GM19238 (cell line): Measurements from ENCODE around the gene RBMS3.

Experiments
- DNase-seq: peaks from one replicate; pipeline ENCODE4 v3.0.0; 2011; ENCODE audit warnings: low spot score; ENCODE audit not compliant: insufficient read length

The RBMS3 gene

DNA sequence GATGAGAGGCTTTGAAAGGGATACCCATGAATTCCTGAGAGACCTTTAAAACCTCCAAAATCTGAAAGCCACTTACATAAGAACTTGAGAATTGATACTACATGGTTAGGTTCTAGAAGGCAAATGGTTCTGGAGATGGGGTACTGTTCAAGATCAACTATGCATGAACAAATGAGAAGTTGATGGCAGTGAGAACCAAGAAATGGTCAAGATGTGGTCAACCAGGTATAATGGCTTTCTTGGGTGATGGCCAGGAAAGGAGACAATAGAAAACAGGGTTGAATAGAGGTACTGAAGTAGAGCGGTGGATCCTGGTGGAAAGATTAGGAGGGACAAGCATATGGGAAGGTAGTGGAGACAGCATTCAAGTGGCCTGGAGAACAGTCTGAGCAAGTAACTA, 200.4 kb downstream of the RBMS3 start:
- DNase-seq, result no peak

DNA sequence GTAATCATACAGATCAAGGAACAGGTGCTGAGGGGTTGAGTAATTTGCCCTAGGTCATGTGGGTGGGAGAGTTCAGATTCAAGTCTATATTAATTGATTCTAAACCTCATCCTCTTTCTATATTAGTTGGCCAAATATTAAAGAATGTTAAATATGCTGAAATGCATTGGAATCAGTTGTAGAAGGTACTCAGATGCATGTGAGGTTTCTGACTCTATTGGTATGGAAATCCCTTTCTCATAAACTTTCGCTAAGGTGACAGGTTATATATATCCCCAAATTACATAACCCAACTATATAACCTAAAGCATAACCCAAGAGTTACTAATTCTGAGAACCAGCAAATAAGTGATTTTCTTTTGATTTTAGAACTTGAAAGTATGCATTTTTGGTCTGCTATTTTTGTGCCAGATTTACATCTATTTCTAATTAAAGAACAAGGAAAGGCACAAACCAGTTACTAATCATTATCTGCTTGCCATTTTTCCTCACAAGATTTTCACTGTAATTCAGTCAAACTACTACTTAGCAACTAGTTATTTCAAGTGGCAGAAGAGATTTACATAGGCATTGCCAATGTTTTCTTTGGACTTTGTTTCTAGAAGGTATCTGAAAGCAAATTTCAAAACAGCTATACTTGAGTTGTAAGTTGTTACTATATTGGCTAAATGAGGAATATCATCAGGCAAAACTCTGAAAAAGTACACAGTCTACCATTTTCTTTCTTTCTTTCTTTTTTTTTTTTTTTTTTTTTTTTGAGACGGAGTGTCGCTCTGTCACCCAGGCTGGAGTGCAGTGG, 201.3 kb downstream of the RBMS3 start:
- no peak for DNase-seq

- no peak for DNase-seq
Measured at GRCh38 chr3:29484633-29485032, 203.8 kb downstream of the RBMS3 start.

GRCh38 chr3:29486096-29486495, 205.2 kb downstream of the RBMS3 start:
- DNase-seq, result no peak

DNA sequence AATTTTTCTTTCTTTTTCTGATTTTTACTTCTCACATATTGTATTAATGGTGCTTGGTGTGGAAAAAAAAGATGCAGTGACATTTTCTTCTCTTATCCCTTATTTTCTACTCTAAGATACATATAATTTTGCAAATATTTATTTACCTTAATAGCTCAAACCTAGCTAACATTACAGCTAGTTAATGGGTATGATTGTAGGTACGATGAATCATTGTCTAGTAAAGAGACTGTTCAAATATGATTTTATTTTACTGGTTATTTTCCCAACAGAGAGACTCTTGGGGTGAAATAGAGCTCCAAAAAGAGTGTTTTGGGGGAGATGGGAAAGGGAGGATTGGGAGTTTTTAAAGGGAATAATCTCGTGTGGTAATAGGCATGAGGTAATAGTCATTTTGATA, 206.0 kb downstream of the RBMS3 start:
- DNase-seq, result no peak

DNA sequence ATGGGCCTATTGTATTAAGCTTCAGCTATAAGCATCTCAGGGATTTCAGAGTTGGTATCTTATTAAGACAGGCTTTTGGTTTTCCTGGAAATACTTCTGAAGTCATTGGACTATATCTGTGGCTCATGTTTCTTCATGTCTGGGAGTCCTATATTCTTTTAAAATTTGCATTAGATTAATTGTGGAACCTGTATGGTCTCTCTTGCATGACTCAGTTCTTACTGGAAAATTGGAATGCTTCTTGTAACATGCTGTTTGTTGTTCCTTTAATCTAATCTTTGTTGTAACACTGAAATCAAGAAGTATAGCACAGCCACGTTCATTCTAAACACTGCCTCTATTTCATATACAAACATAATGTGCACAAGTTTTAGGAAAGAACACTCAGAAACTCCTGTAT, 208.1 kb downstream of the RBMS3 start:
- DNase-seq, result no peak

- no peak for DNase-seq
Measured at GRCh38 chr3:29493109-29493508, 212.2 kb downstream of the RBMS3 start.

- no peak for DNase-seq
Measured at GRCh38 chr3:29494305-29495036, 213.6 kb downstream of the RBMS3 start.

DNA sequence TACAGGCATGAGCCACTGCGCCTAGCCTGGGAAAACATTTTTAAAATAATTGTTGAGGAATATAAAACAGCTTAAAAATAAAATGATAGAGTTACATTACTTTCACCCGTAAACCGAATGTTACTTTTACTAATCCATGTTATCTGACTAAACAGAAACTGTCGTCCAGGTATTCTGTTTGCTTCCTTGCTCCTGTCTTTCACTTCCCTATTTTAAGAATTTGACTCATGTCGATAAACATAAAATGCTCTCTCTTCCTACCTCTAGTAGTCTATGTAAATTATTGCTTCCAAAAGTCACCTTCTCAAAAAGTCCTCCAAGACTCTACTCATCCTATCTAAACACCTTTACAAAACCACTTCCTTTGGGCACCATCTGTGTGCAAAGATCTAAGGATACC, 216.4 kb downstream of the RBMS3 start:
- DNase-seq, result no peak

GRCh38 chr3:29502771-29503170, 221.9 kb downstream of the RBMS3 start:
- DNase-seq, result no peak

DNA sequence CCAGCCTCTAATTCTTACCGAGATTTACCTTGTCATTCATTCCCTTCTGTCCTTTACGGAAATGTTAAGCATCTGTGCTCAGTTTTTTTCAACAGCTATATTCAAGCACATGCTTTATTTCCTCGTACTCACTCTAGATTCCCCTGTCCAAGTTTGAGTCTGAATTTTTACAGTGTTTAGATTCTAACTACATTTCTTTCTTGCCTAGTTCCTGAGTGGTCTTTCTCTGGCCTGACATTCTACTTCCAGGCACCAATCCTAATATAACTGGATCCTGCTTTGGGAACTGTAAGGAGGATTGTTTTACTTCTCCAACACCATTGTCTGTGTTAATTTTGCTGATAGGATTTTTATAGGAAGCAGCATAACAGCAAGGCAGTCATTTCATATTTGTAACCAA, 222.4 kb downstream of the RBMS3 start:
- no peak for DNase-seq

DNA sequence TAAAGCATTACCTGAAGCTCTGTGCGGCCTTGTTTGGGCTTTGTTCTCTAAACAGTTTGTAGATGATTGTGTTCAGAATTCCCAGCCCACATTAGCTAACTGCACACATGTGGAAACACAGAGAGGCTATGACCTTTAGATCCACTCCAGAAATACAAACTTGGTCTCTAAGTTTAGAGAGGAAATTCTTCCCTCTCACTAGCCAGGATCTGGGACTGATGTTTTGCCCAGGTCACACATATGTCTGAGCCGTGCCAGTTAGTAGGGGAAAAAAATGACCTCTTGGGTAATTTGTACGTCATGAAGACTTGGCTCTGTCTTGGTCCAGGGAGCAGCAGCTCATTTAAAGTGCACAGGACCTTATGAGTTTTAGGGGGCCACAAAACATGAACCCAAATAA, 223.1 kb downstream of the RBMS3 start:
- DNase-seq, result no peak

- no peak for DNase-seq
Measured at GRCh38 chr3:29506502-29506901, 225.6 kb downstream of the RBMS3 start.

DNA sequence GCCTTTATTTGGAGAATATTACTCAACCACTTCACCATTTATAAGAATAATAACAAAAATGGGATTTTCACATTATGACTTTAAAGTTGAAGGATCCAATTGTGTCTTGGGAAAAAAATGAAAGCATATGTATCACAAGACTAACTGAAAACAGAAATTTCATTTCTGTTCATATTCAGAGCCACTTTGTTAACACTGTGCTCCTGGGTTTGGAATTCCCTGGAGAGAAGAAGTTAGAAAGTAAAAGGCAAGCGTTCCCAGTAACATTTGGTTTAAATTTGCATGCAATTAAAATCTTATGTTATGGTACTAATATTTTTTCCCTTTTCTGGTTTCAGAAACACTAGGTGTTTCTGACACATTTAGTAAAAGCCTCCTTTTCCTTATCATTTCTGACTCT, 230.8 kb downstream of the RBMS3 start:
- no peak for DNase-seq

GRCh38 chr3:29512641-29513040, 231.8 kb downstream of the RBMS3 start:
- DNase-seq, result no peak

- DNase-seq, result no peak
Measured at GRCh38 chr3:29513236-29513635, 232.4 kb downstream of the RBMS3 start.

GRCh38 chr3:29514170-29514569, 233.3 kb downstream of the RBMS3 start:
- no peak for DNase-seq

GRCh38 chr3:29514912-29515311, 234.0 kb downstream of the RBMS3 start:
- DNase-seq, result no peak

GRCh38 chr3:29515451-29515850, 234.6 kb downstream of the RBMS3 start:
- DNase-seq, result no peak

DNA sequence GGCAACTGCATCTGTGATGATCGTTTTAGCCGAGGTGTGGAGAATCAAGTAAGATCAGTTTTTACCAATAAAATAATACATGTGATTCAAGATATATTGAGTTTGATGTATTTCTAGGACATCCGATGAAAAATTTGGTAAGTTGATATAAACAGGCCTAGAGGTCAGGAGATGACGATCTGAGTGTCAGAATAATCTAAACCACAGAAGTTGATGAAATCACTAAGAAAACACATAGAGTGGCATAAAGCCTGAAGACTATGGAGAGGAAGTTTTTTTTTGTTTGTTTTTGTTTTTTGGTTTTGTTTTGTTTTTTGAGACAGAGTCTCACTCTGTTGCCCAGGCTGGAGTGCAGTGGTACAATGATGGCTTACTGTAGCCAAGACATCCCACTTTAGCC, 235.3 kb downstream of the RBMS3 start:
- no peak for DNase-seq

DNA sequence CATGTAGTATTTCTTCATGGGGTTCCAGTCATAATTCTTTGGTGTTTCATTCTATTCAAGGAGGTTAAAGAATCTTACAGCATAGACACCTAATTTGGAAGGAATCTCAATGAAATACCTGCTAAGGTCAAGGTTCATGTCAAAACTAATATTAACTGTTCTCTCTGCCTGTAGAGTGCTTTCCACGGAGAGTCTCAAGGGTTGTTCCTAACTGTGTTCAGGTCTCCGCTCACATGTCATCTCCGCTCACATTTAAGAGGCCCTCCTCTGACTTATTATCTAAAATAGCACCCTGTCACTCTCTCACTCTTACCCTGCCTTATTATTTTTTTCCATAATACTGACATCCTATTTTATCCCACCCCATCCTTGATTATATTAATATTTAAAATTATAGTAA, 239.9 kb downstream of the RBMS3 start:
- DNase-seq, result no peak

DNA sequence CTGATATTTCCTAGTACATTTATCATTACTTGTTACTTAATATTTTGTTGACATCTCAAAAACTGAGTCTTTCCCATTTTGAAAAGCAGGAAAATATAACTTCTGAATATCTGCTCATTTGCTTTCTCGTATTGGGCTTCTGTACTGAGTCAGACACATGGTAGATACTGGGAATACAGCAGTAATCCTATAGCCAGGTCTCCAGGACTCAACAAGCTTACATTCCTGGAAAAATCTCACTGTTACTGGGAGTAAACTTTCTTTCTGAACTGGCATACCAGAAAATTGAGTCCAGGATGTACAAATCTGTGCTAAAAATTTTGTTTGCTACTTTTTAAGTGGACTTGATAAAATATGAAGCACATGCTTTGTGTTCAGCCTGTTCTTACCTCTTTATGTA, 240.4 kb downstream of the RBMS3 start:
- DNase-seq, result no peak

GRCh38 chr3:29521751-29522150, 240.9 kb downstream of the RBMS3 start:
- no peak for DNase-seq
